Hematopoietic multipotent progenitor cell treated with erythropoietin and hydrocortisone succinate and interleukin-3 and kit ligand, for 4 days (in vitro differentiated cells): ENCODE results near the gene UBAP1L.
"Not testable (repeated sequence)": the region's sequence is repeated elsewhere in the genome, so short reads cannot be mapped to it uniquely, and the experiment has no call there.

ENCODE experiments used
- DNase-seq: peaks from one replicate; pipeline ENCODE4 v3.0.0-alpha.2; 2015

The UBAP1L gene

DNA sequence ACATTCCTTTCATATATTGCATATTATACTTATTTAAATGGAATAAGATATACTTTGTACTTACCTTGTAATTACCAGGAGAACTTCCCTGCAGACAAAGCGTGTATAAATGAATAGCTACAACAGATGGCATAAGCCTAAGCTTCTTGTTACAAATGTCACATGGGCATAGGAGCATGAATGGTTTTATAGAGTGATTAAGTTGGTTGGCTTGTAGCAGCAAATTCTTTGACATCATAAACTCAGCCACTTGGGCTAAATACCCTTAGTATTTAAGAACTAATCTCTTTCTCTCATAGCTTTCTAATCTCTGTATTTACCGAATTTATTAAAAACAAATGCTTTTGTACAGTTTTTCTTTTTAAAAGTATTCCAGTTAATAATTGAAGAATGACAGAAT is at the start of gene UBAP1L:
Gene UBAP1L (minus strand): TSS at position 115 of the 400 bp plus-strand sequence. CDS start 8,985 bp downstream, outside the sequence.
- no peak for DNase-seq

DNA sequence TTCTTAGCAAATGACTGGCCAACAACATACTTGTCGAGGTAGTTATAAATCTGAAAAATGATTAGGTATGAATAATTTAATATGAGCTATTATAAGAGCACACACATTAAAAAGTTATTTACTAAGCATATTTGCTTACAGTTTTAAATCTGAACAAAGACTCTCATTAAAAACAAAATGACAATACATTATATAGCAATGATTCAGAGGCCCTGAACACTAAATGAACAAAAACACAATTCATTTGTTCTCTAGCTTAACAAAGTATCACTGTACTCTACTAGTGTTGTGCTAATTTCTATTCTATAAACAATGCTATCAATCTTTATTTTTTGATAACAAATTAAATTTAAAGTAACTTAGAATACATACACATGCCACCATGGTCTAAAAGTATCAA is 49.1 kb upstream of the UBAP1L start:
- no peak for DNase-seq

DNA sequence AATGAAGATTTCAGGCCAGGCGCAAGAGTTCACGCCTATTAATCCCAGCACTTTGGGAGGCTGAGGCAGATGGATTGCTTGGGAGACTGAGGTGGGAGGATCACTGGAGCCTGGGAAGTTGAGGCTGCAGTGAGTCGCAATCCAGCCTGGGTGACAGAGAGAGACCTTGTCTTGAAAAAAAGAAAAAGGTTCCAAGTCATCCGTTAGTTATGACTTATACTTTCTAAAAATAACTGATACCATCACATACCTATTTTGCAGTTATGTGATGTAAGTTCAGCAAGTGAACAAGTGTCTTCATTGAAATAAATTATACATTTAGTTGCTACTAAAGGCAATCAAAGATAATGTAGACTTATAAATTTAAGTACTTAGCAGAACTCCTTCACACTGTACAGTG is 48.0 kb upstream of the UBAP1L start:
- no peak for DNase-seq

DNA sequence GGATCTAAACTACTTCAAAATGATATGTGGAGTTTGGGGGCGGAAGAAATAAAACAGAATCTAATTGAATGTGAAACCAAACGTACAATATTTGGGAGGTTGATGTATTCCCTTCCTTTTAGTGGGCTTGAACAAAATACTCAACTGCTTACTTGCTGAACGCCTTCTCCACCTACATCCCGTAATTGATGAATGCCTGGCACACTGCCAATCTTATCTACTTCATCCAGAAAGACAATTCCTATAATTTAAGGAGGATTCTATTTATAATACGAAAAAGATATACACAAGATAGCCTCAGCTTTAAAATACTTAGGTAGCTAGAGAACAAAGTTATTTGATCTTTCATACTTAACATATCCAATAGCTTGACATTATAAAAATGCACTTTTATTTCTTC is 41.7 kb upstream of the UBAP1L start:
- no peak for DNase-seq

DNA sequence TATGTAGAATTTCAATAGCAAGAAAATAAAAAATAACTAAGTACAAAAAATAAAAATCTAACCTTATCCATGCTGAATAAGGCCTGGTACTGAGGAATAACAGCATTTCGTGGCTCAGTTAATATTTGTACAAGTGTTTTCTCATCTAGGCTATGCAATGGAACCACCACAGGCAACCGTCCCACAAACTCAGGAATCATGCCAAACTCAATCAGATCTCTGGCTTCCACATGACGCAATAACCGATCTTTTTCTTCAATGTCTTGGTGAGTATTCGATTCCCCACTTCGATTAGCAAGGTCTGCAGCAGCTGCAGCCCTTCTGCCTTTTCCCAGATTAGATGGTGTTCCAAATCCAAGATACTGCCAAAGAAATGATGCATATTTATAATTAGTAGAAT is 39.7 kb upstream of the UBAP1L start:
- DNase-seq, result no peak

DNA sequence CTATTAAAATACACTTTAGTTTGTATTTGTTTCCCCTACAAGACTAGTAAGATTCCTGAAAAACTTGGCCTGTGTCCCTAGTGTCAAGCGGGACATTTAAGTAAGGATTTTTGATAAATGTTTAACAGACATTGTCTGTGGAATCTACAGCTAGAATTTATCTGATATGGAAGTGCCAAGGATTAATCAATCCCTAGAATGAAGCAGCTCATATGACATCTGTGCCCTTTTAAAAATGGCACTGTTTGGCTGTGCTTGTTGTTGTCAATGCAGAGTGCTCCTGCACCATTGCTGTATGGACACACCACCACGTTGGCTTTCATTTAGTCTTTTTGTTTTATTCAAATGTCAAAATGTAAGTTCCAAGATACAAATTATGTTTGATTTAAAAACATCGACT is 32.9 kb upstream of the UBAP1L start:
- no peak for DNase-seq

DNA sequence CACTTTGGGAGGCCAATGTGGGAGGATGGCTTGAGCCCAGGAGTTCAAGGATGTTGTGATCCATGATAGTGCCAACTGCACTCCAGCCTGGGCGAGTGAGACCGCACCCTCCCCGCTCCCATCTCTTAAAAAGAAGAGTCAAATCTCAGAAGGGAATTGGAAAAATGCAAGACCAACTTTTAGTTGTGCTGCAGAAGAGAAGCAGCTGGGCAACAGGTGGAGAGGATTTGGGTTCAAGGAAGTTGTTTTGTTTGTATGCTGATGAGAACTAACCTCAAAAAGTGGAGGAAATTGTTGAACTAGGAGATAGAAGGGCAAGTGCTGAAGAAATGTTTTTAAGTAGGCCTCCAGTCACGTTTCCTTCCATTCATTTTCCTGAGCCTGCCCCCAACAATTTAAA is 31.4 kb upstream of the UBAP1L start:
- DNase-seq, result no peak

DNA sequence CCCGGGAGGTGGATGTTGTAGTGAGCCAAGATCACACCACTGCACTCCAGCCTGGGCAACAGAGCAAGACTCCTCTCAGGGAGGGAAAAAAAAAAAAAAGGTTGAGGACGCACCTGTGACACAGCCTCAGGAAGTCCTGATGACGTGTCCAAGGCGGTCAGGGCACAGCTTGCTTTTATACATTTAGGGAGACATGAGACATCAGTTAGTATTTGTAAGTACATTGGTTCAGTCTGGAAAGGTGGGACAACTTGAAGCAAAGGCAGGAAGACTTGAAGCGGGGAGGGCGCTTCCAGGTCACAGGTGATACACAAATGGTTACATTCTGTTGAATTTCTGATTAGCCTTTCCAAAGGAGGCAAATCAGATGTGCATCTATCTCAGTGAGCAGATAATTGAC is 23.6 kb upstream of the UBAP1L start:
- not testable (repeated sequence) for DNase-seq

DNA sequence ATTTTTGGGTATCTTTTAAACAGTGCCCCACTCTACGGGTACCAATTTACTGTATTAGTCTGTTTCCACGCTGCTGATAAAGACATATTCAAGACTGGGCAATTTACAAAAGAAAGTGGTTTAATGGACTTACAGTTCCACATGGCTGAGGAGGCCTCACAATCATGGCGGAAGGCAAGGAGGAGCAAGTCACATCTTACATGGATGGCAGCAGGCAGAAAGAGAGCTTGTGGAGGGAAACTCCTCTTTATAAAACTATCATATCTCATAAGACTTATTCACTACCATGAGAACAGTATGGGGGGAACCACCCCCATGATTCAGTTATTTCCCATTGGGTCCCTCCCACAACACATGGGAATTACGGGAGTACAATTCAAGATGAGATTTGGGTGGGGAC is 22.9 kb upstream of the UBAP1L start:
- DNase-seq, result not testable (repeated sequence)

DNA sequence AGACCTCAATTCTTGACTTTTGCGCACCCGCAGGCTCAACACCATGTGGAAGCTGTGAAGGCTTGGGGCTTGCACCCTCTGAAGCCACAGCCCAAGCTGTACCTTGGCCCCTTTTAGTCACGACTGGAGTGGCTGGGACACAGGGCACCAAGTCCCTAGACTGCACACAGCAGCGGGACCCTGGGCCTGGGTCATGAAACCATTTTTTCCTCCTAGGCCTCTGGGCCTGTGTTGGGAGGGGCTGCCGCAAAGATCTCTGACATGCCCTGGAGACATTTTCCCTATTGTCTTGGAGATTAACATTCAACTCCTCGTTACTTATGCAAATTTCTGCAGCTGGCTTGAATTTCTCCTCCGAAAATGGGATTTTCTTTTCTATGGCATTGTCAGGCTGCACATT is 22.1 kb upstream of the UBAP1L start:
- not testable (repeated sequence) for DNase-seq

DNA sequence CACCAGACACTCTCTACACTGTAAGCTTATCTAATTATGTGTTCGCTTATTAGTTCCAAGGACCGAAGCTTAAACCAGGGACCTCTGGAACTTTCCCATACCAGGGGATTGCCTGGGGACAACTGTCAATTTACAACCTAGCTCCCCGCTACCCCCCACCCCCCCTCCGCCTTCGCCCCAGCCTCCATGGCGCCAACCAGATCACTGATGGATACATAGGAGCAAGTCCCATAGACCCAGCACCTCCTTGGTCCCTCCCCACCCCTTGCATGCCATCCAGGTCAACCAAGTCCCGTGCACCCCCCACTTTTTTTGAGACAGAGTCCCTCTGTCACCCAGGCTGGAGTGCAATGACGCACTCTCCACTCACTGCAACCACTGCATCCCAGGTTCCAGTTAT is 19.5 kb upstream of the UBAP1L start:
- DNase-seq, result no peak

DNA sequence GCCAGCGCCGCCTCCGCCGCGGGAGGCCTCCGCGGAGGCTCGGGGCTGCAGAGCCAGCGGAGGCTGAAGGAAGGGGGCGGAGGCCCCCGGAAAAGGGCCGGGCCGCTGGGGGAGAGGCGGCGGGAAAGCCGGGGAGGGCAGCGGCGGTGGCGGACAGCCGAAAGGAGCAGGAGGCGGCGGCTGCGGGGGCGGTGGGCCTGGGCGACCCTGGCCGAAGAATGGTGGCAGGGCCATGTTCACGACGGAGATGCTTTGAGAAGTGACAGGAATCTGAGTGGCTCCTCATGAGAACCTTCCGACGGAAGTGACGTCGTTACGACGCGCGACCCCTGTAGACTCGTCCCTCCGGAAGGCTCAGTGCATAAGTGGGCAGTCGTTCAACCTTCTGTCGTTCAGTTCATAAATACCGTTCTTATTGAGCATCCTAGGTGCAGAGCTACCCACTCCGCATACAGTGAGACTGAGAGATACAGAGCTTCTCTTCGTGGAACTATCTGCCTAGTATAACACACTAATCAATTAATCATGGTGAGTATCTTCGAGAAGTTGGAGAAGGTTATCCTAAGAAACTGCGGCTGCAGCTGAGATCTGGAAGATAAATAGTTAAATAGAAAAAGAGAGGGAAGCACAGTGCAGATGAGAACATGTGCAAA is 18.7 kb upstream of the UBAP1L start, which contains the start of gene PDCD7:
Gene PDCD7 (minus strand): TSS at position 261 of the 653 bp plus-strand sequence. CDS start 27 bp downstream, at position 234.
- DNase-seq, result peak; percentile 98

DNA sequence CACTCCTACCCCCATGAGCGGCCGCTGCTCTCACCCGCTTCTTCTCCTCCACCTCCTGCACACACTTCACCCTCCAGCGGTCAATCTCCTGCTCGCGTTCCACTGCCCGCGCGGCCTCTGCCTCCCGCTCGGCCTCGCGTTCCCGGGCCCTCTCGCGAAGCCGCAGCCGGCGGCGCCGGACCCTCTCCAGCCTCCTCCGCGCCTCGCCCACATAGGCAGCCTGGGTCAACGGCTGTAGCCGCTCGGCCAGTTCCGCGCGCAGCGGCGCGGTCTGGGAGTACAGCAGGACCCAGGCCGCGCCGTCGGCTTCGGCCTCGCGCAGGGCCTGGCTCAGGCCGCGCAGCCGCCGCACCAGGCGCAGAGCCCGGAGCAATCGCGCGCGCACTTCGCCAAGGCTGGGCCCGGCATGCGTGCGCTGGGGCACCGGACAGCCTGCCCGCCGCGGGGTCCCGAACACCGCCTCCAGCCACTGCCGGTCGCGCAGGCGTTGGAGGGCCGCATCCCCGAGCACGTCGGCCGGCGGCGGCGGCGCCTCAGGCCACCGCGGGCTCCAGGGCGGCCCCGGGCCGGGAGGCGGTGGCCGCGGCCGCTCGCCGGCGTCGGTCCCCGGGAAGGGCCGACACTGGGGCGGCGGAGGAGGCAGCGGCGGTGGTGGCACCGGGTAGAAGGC is 18.0 kb upstream of the UBAP1L start:
- peak; percentile 70 for DNase-seq

DNA sequence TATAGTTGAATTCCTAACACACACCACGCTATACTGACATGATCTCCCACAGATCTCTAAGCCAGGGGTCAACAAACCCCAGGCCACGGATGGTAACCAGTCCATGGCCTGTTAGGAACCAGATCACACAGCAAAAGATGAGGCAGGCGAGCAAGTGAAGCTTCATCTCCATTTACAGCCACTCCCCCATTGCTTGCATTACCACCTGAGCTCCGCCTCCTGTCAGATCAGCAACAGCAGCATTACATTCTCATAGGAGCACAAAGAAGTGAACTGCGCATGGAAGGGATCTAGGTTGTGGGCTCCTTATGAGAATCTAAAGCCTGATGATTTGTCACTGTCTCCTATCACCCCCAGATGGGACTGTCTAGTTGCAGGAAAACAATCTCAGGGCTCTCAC is 15.9 kb upstream of the UBAP1L start:
- DNase-seq, result peak; percentile 18

DNA sequence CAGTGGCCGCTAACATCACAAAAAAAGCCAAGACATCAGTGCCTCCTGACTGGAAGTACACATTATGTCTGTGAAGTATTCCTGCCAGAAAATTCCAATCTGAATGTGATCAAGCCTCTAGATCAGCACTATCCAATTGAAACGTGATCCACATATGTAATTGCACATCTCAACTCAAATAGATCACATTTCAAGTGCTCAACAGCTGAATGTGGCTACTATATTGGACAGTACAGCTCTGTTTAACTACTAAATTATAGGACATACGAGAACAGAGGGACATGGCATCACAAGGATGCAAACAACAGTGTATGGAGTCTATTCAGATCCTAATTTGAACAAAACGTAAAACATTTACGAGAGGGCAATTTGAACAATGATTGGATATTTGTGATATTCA is 542 bp upstream of the UBAP1L start:
- DNase-seq, result no peak

DNA sequence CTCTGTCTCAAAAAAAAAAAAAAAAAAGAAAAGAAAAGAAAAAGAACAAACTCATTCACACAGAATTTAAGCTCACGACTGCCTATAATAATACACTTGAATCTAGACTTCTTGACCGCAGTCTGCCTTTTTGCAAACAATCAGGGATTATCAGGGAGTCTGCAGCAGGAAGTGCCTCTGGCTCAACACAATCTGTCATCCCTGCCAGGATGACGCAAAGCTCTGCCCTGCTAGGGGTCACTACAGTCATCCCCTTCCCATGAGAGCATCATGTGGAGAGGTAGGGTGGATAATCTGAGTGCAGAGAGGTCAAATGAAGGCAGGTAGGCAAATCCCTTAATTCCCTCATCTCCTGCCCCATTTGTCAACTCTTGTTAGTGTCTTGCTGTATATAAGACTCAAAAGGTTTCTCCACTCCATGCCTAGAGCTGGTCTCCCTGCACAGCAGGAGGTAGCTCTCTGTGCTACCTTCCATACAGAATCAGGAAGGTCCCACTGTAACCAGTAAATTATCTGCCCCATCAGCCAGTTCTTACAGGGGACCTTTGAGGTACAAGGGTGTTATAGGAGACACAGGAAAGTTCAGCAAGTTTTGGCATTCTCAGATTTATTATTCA is 4.2 kb downstream of the UBAP1L start:
- peak; percentile 10 for DNase-seq

DNA sequence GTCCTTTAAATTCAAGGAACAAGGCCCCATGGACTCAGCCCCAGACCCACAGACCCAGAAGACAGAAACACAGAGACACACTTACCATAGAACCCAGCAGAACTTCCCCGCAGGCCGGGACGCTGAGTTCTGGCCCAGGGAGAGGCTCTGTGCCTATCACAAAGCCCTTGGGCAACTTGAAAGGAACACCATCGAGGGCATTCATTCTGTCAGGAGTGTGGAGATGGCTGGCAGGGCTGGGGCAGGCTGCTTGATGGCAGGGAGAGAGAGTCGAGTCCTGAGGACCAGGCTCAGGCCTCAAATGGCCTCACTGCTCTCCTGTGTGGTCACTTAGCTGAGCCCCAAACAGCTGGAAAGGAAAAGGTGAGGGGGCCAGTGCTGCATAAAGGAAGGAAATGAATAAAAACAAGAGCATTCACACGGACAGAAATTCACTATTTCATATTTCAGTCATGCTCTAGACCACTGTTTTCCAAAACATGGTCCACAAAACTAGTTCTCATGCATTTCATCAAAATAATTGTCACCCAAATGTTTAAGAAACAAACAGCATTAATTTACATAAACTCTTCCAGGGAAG is 8.9 kb downstream of the UBAP1L start:
- DNase-seq, result no peak

DNA sequence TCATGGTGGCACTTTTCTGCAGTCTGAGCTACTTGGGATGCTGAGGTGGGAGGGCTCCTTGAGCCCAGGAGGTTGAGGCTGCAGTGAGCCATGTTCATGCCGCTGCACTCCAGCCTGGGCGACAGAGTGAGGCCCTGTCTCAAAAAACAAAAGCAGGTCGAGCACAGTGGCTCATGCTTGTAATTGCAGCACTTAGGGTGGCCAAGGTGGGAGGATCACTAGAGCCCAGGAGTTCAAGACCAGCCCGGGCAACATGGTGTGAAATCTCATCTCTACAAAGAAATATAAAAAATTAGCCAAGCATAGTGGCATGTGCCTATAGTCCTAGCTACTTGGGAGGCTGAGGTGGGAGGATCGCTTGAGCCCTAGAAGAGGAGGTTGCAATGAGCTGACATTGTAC is 10.0 kb downstream of the UBAP1L start:
- no peak for DNase-seq

DNA sequence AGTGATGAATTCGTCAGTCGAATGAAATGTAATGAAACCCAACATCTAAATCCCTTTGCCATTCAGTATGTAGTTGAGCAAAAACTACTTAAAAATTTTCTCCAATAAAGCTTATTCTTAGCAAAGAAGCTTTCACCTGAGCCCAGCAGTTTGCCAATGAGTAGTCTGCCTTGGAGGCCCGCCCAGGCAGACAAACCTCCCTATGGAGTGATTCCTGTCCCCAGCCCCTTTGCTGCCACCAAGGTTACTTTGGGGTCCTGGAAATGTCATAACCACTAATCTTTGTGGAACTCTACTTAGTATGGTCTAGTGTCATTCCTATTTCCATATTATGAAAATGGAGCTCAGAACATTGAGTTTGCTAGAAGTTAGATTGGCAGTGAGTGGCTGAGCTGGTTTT is 12.1 kb downstream of the UBAP1L start:
- no peak for DNase-seq

DNA sequence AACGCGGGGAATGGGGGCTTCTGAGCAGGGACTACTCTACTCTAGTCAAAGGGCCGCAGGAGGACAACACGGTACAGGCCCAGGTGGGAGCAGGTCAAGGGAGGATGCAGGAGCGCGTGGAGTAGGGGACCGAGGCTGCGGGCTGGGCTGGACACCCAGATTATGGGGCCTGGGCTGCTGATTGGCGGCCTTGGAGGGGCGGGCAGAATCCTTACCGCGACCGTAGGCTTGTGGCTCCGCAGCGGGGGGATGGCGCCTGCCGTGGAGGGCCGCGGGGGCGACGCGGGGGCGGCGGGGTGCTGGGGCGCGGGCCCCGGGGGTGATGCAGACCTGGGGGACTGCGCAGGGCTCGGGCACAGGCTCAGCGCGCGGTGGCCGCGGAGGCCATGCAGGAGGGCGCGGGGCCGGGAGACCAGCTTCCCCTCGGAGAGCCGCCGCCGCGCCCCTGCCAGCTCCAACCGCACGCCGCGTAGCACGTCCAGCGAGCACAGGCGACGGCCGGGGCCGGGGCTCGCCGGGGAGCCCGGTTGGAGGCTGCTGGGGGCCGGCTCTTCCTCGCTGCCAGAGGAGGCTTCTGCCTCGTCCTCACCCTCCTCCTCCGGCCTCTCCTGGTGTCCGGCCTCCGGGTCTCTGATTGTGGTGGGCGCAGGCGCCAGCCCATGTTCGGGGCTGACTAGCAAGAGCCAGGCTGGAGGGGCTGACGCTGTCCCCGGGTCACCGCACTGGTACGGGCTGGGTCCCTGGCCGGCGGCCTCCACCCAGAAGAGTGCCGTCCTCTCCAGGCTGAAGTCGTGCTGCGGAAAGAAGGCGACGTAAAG is 12.9 kb downstream of the UBAP1L start:
- DNase-seq, result no peak

DNA sequence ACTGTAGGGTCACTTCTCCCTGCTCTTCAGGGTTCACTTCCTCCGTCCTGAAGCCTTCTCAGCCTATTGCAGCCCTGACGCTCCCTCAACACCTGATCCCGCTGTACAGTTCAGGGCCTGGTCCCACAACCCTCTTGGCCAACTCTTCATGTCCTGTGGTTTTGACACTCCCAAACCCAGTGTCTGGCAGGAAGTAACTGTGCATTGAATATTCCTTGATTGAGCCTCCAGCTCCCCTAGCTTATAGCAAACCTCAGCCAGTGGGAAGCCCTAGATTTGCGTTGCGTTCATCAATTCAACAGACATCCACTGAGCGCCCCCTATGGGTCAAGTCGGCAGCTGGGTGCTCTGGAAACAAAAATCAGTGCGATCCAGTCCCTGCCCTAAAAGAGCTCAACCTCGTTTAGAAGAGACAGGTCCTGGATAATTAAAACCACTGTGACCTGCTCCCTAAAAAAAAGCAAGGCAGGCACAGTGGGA is 13.5 kb downstream of the UBAP1L start:
- DNase-seq, result peak; percentile 78

DNA sequence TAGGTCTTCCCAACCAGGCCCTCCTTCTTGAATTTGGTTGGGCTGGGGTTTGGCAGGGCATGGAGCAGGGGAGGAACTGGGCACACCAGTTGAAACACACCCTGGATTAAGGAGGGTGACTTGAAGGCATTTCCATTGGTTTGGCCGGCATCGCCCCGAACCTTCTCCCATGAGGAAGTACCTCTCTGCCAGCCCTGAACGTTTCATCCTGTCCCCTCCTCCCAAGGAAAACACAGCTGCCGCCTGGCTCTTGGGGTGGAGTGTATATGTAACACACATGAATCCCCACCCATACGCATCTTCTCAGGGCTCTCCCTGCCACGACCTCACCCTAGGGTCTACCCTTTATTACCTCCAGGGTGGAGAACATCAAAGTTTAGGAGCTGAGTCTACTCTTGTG is 14.6 kb downstream of the UBAP1L start:
- no peak for DNase-seq

DNA sequence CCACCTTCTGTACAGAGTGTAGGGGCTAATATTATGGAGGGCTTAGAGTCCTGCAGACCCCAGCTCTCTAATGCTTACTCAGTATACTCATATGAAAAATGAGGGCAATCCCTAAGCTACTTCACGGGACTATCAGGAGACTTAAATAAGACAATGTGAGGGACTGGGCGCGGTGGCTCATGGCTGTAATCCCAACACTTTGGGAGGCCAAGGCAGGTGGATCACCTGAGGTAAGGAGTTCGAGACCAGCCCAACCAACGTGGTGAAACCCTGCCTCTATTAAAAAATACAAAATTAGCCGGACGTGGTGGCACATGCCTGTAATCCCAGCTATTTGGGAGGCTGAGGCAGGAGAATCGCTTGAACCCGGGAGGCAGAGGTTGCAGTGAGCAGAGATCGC is 15.2 kb downstream of the UBAP1L start:
- not testable (repeated sequence) for DNase-seq
